Measurements from ENCODE around the gene CALM3.

DNA sequence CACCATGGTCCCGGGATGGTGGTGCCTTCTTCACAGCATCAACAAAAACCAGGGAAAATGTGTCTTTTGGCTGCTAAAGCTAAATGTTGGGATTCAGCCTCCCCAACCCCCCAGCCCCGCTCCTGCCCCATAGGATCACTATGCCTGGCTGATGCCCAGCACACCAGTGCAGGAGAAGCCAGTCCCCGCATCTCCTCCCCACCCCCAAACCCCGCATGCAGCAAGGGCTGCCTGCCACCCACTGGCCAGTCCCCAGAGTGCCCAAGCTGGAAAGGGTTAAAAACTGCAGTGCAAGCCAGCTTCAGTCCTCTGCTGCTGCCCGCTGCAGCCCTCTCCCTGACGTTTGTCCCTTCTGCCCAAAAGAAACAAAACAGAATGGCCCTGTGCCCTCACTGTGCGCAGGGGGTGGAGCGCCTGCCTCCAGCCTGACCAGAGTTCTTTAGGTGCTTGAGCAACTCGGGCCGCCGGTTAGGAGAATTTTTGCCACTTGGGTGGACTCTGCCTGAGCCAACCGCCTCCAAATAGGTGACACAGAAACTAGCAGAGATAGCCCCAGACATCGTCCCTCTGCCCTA, 3.7 kb downstream of the CALM3 start:
- TF ChIP-seq TARDBP (IDR thresholded peaks at IDR 0.05), result no peak
- TF ChIP-seq CTBP1 (IDR thresholded peaks at IDR 0.05; ENCODE audit: borderline replicate concordance), result no peak
- no peak for TF ChIP-seq FOXA1 (IDR thresholded peaks at IDR 0.05)
- TF ChIP-seq PKNOX1 (IDR thresholded peaks at IDR 0.05), result no peak
- no peak for TF ChIP-seq SP1 (IDR thresholded peaks at IDR 0.05)
- TF ChIP-seq FOXK2 (IDR thresholded peaks at IDR 0.05), result no peak
- TF ChIP-seq SUZ12 (IDR thresholded peaks at IDR 0.05), result no peak

Measured in HEK293T (cell line).